ENCODE measurements around the gene RBM43.

- TF ChIP-seq CTCF (IDR thresholded peaks at IDR 0.05) = no peak
- TF ChIP-seq POLR2A (IDR thresholded peaks at IDR 0.05) = no peak
These were observed 2.6 kb upstream of the RBM43 start for GRCh38 chr2:151264157-151264825.

Measured in thyroid gland (tissue), 4 donors.